Erythroblast (primary cell): ENCODE data around the gene SCNN1B.
"Not testable (repeated sequence)": the region's sequence is repeated elsewhere in the genome, so short reads cannot be mapped to it uniquely, and the experiment has no call there.

Experiments used
- DNase-seq, 2 experiments: peaks; one replicate each; lab custom pipeline; 2025; lab: John Stamatoyannopoulos, UW
- GATA1 ChIP-seq: IDR thresholded peaks from 2 replicates; pipeline ENCODE4 v1.6.1; 2011; ENCODE audit warnings: low read depth, mild to moderate bottlenecking, control low read depth, low read length, moderate library complexity
- POLR2A ChIP-seq: IDR thresholded peaks from 2 replicates; pipeline ENCODE4 v1.6.1; 2011; ENCODE audit warnings: mild to moderate bottlenecking, low read length

SCNN1B gene

DNA sequence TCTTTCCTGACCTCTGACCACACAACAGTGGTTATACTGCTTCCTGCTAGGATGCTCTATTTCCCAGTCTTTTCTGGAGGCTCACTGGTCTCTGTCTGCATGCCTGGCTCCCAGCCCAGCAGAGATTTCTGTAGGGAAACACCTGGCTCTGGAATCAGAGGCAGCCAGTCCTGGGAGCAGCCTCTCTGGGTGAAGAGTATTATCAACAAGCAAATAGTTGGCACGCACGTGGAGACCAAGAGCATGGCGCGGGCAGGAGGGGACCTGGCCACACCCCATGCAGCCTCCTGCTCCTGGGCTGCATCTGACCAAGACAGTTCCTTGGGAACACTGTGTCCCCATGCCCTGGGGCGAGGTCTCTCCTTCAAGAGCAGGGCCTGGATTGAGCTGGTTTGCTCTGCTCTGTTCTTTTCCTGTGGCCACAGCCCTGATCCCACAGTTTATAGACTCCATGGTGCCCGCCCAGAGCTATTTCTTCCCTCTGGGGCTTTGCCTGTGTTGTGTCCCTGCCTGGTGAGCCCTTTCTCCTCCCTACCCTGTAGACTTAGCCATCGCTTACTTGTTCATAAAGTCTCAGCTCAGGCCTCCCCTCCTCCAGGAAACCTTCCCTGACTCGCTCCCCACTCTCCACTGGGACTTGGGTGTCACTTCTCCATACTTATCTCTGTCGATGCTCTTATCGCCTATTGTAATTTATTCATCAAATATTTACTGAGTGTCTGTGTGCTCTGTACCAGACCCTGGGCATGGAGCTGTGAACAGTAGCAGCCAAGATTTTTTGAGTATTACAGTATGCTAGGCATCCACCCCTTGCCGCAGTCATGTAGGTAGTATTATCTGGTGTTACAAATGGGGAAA lies 60.6 kb downstream of the SCNN1B start:
- DNase-seq, result no peak

GRCh38 chr16:23365602-23366240 lies 63.6 kb downstream of the SCNN1B start:
- no peak for DNase-seq

More for the DNA sequence above, 60.6 kb downstream of the SCNN1B start:
- no peak for TF ChIP-seq POLR2A
- no peak for TF ChIP-seq GATA1

GRCh38 chr16:23366341-23366740 lies 64.2 kb downstream of the SCNN1B start:
- DNase-seq, result not testable (repeated sequence)

More at GRCh38 chr16:23365602-23366240, 63.6 kb downstream of the SCNN1B start:
- TF ChIP-seq POLR2A, result no peak
- no peak for TF ChIP-seq GATA1

- no peak for TF ChIP-seq POLR2A
- no peak for TF ChIP-seq GATA1
- no peak for DNase-seq
These were observed 65.5 kb downstream of the SCNN1B start for GRCh38 chr16:23367564-23367963.

DNA sequence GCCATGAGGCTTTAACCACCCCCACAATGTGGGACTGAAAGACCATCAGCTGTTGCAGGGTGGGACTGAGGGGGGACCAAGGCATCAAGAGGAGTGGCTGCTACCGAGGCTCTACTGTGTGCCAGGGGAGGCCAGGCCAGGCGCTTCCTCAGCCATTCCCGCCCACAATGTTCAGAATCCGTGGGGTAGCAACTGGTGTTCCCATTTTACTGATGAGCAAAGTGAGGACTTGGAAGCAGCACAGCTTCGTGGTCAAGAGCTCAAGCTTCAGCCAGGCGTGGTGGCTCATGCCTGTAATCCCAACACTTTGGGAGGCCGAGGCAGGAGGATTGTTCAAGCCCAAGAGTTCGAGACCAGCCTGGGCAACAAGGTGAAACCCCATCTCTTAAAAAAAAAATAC lies 65.9 kb downstream of the SCNN1B start:
- TF ChIP-seq GATA1 (no peak), POLR2A (no peak)
- no peak for DNase-seq

DNA sequence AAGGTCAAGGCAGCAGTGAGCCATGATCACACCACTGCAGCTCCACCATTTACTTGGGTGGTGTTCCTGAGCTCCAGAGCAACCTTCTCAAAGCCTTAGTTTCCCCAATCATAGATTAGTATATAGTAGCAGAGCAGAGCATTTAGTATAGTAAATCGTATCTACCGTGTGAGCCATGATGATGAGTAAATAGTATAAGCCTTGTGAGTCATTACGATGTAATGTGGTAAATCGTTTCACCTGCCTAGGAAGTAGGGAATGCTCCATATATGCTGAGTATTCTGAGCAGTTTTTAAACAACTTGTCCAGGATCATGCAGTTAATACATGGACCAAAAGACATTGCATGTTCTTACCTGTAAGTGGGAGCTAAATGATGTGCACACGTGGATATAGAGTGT lies 66.4 kb downstream of the SCNN1B start:
- no peak for TF ChIP-seq GATA1
- TF ChIP-seq POLR2A, result no peak
- DNase-seq, result no peak

DNA sequence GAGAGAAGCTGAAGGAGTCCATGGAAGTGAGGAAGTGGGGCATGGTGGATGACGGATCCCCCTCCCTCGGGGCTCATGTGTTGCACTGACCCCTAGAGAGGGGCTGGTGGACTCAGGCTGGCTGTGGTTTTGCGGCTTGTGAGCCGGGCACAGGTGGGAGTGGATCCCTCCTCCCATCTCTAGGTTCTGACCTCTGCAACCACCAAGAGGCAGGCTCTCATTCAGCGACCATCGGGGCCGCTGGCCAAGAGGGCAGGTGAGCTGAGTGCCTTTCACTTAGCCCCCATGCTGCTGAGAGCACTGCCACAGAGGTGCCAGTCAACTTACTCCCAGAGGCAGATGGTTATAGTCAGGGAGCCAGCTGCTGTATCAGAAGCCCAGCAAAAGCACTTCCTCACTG lies 67.3 kb downstream of the SCNN1B start:
- TF ChIP-seq GATA1, result no peak
- no peak for TF ChIP-seq POLR2A
- DNase-seq, result no peak

DNA sequence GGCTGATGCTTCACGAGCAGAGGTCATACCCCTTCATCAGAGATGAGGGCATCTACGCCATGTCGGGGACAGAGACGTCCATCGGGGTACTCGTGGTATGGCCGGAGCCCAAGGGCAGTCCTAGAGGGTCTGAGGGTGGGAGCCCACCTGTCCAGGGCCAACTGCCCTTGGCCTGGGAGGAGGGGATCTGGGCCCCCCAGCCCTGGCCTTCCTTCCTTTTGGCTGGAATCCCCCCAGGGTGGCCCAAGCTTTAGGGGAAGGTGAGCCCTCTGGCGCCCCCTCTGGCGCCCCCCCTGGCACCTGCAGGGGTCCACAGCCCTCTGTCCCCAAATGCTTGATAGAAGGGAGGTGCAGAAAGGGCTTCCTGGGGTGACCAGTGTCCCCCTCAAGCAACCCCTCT lies 69.3 kb downstream of the SCNN1B start:
- TF ChIP-seq POLR2A (no peak), GATA1 (no peak)
- DNase-seq, result no peak

DNA sequence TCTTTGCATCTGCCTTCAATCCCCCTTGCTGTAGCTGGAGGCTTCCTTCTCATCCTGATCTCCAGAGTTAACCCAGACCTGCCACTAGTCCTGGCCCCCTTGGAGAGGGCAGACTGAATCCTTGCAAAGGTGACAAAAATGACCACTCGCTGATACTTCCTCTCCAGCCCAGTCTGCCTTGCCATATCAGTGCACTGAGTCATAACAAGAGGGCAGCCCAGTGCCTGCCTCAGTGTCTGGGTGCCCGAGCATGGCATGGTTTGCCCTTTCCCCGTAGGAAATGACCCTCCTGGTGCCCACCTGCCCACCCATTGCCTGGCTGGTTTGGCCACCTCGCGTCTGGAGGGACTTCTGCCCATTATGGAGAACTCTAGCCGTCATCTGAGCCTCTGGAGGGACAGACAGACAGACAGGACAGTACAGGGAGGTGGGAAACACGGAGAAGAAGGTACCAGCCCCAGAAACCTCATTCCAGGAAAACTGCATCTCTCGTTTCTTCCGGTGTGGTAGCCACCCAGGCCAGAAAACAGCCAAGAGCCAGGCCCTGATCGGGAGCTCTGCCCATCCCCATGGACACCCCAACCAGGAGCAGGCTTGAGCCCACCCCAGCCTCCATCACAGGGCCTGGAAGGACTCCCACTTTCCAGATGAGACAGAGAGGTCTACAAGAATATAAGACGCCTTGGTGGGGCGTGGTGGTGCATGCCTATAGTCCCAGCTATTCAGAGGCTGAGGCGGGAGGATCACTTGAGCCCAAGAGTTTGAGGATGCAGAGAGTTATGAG lies 71.5 kb downstream of the SCNN1B start:
- DNase-seq, result no peak
- no peak for TF ChIP-seq GATA1
- no peak for TF ChIP-seq POLR2A

DNA sequence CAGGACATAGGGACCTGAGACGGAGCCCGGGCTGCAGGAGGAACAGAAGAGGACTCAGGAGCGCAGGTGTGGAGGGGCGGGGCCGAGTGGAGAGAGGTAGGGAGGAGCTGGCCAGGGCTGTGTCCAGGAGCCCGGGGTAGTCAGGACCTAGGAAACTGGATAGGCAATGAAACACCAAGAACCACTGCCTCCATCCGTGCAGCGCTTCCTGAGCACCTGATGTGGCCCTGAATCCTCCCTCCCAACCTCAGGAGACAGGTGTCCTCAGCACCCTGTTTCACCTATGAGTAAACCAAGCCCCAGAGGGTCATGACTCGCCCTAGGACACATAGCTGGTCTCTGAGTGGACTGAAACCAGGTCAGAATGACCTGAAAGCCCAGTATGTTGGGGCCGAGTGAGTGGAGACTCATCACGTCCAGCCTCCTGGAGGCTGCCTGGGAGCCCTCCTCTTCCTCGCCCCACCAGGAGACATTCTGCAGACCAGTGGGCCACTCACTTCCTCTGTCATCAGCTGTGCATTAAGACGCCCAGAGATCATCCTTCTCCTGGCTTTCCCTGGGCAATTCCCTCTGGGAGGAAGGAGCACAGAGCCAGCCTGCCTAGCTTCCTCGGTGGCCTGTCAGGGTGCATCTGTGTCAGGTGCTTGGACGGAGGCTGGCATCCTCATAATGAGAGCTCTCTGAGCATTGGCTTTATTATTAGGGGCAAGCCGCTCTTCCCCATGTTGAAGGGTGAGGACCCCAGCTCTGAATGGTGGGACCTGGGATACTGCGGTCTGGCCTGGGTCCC lies 72.8 kb downstream of the SCNN1B start:
- no peak for DNase-seq
- no peak for TF ChIP-seq GATA1
- no peak for TF ChIP-seq POLR2A

- DNase-seq, result no peak
- TF ChIP-seq POLR2A, result no peak
- no peak for TF ChIP-seq GATA1
These were observed 73.5 kb downstream of the SCNN1B start for GRCh38 chr16:23375643-23376042.

GRCh38 chr16:23377071-23377931 lies 75.2 kb downstream of the SCNN1B start:
- DNase-seq, result no peak
- TF ChIP-seq POLR2A (no peak), GATA1 (no peak)

GRCh38 chr16:23378256-23378655 lies 76.2 kb downstream of the SCNN1B start:
- no peak for DNase-seq
- TF ChIP-seq POLR2A, result no peak
- TF ChIP-seq GATA1, result no peak
